Activated T-helper 1 cell treated with Interleukin-2 at 50 U/mL for 16 hours (primary cell): ENCODE measurements around the gene IGFL2.
"Not testable (repeated sequence)": the region's sequence is repeated elsewhere in the genome, so short reads cannot be mapped to it uniquely, and the experiment has no call there.

Experiments
- DNase-seq: peaks from one replicate; pipeline ENCODE4 v3.0.0-alpha.2; 2020; ENCODE audit warnings: low read depth

Gene IGFL2

DNA sequence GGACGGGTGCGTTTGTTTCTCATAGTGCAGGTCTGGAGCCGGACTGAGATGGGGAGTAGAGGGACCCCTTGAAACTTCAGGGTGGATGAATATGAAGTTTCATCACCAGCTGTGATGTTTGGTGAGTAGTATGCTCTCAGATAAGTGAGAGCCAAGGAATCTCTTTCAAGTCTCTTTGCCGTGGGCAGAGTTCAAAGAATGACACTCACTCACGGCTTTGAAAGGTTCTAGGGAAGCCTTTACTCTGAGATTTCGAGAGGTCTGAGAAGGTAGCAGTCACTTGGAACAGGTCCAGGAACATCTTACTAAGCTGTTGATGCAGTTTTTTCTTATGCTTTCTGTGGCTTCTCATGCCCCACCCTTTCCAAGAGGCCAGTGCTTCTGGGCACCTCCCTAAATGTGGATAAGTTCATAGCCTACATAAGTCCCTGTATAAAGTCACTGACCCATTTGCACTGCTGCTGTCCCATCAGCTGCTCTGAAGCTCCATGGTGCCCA, at the start of gene IGFL2:
IGFL2 (plus strand) TSS at position 448 of the 498 bp plus-strand sequence; CDS start at position 489, 41 bp downstream.
- no peak for DNase-seq

DNA sequence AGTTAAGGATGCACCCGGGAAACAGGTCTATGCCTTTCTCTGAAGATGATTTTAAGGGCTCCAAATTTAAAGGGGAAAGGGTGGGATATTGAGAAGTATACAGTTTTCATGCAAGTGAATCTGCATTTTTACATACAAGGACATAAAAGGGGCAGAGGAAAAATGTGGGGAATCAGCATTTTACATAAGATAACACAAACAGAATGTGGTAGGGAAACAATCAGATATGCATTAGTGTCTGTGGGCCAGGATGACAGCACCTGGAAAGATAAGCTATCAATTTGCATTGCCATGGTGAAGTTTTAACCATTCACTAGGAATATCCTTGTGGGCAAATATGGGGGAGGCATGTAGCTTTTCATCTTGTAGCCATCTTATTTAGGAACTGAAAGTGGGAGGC, 47.7 kb upstream of the IGFL2 start:
- no peak for DNase-seq

DNA sequence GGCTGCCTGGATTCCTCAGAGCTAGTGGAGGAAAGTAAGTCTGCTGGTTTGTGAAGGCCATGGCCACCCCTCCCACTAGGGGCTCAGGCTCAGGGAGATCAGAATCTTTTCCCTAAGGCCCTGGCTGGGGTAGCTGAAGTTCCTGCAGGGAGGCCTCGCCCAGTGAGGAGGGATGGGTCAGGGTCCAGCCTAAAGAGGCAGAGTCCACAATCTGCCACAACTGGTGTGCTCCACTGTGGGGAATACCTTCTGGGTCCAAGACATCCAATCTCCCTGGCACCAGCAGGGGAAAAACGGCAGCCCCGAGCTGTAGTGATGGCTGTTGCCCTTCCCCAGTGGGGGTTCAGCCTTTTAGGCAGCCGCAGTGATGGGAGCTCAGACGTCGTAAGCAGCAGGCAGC, 46.7 kb upstream of the IGFL2 start:
- DNase-seq = no peak

DNA sequence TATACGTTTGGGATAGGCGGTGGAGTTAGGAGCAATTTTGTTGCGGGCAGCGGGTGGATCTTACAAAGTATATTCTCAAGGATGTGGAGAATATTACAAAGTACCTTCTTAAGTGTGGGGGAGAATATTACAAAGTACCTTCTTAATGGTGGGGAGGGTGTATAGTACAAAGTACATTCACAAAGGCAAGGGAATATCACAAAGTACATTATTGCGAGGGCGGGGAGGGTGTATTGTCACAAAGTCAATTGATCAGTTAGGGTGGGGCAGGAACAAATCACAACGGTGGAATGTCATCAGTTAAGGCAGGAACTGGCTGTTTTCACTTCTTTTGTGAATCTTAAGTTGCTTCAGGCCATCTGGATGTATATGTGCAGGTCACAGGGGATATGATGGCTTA, 45.7 kb upstream of the IGFL2 start:
- DNase-seq = not testable (repeated sequence)

DNA sequence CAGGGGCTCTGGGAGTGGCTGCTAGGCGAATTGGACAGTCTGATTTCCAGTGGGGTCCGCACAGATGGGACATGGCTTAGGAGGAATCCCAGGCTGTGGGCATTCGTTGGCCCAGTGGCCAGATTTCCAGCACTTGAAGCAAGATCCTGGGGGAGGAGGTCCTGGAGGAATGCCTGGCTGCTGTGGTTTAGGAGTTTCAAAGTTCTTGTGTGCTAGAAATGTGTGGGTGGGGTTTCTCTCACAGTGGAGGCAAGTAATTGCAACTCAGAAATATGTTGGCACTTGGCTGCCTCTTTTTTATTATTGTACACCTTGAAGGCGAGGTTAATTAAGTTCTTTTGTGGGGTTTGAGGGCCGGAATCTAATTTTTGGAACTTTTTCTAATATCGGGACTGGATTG, 40.7 kb upstream of the IGFL2 start:
- DNase-seq = no peak

DNA sequence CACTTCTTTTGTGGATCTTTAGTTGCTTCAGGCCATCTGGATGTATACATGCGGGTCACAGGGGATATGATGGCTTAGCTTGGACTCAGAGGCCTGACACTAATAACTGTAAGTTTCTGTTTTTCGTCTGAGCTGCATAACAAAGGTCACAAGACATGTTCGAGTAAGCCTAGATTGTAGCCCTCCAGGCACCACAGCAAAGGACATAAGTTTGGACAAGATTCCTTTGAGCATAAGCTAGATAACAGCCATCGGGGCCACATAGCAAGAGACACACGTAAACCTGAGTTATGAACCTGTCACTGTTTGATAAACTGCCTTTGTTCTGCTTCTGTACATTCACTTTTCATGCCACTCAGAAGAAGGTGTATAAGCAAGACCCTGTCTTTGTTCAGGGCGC, 38.2 kb upstream of the IGFL2 start:
- DNase-seq = no peak

DNA sequence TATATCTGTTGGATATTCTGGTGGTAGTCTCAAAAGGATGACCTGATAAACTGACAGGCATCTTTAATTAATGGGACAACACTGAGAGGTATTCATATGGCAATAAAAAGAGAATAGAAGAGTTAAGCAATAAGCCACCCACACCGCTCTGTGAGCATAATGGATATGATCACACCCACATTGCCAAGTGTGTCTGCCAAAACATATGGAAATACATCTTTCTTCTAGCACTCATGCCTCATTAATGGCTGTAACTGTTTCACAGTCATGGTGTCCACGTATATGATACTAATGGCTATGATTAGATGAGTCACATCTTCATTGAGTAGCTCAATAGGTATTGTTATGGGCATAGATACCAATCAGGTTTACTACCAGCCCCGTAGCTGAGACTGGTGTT, 36.7 kb upstream of the IGFL2 start:
- no peak for DNase-seq

DNA sequence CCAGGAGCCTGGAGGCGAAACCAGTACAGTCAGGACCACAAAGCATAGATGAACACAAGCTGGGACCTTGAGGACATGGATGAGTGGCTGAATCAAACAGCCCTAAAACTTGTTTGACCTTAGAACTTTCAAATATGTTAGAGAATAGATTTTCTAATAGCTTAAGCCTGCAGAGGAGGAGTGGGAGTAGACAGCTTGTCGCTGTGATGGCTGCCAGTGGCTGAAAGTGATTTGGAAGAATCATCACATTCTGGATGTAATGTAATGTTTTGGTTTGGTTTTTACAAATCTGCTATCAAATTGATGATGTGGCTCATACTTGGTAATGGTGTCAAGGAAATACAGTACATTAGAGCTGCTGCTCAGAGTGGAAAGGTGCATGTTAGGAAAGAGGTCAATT, 35.5 kb upstream of the IGFL2 start:
- no peak for DNase-seq

DNA sequence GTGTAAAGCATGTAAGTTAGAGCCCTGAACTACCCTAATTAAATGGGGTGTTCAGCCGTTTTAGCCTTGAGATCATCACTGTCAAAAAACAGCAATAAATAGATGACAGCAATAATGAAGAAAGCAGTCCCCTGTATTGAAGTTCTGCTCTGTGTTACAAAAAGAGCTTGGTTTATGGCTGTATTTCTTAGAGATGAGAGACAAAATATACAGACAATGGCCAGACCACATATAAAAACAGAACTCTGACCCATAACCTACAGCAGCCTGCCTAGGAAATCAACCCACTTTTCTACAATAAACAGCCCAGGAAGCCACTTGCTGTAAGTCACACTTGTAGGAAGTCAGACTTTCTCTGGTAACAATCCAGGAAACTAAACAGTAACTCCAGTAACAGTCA, 34.3 kb upstream of the IGFL2 start:
- DNase-seq = no peak

DNA sequence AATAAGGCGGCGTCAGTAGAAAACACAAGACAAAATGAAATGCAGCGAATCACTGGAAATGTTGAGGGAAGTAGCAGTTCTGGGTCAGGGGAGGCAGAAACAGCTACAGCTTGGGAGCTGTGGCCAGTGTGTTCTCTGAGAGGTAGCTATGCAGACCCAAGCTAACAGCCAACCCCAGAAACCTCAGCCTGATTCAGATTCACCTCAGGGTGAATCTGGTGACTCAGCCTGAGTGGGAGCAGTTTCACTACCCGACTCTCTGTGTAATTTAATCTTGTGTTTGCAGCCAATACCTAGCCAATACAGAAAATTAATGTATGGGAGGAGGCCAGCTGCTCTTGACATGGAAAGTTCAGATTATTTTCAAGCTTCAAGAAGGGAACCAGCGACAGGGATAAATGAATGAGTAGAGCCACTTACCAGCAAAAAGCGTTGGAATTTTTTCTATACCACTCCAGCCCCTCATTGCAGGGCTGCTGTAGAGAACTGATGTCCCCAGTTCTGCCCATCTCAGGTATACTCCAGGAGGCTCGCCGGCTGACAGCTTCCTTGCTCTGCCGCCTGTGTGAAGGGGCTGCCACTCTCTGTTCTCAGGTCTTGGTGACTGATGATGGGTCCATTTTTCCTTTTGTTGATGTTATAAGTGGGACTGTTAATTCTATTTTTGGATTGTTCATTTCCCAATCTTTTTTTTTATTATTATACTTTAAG, 32.5 kb upstream of the IGFL2 start:
- DNase-seq = no peak

DNA sequence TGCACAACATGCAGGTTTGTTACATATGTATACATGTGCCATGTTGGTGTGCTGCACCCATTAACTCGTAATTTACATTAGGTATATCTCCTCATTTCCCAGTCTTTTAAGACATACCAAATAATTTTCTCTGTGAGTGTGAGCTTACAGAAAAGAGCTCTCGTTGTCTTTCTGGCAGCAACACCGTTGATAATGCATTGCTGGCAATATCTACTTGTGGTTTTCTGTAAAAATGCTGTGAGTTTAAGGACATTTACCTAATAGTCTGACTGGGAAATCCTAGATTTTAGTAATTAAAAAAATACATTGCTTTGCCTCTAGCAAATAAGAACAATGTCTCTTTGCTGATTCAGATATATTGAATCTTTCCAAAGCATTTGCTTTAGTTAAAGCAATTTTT, 31.9 kb upstream of the IGFL2 start:
- no peak for DNase-seq

DNA sequence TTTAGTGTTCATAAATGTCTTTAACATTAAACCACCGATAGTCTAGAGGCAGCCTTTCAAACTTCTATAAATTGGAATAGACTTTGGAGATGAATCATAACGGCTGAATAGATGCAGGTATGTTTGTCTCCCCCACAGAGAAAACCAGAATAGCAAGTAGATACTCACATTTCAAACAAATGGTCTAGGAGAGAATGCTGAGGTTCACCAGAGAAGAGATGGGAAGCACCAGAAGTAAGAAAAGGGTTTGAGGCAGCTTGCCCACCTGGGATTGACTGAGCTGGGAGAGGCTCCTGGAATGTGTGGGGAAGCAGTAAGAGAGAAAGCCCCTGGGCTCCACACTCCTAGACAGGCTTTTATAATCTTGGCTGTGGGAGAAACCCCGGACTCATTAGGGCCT, 29.9 kb upstream of the IGFL2 start:
- no peak for DNase-seq

DNA sequence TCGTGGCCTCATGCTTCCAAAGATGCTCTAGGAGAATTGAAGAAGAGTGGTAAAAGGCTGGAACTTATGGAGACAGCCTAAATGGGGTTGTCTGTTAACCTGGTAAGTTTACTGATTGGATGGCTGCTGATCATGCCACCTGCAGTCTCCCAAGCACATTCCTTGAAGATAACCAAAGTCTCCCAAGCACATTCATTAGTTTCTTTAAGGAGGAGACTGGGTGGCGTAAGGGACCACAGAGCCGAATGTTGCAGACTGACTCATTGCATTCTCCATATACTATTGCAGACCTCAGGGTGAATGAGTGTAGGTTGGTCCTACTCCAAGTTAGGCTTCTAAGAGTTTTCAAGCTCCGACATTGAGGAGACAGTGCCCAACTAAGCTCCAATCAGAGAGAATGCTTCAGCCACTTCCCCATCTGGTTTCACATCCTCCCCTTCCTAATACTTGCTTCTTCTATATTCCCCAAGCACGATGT, 23.4 kb upstream of the IGFL2 start, which contains the start of gene IGFL3:
IGFL3 (minus strand) TSS at position 51 of the 478 bp plus-strand sequence; CDS start at position 12, 39 bp downstream.
- no peak for DNase-seq

DNA sequence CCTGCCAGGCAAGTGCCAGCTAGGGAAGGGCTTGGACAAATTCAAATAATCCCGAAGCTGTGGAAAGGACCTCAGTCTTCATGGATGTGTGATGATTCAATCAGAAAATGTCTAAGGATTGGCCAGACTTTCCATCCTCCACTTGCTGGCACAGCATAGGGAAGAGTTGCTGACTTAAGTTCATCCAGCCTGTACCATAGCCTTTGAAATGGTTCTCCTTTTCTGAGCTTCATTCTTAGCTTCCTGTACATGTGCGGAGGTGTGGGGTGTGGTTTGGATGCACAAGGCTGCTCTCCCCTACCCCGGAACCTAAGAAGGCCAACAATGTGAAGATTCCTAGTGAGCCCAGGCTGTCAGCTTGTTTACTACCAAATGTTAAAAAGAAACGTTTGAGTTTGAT, 22.6 kb upstream of the IGFL2 start:
- DNase-seq = no peak

DNA sequence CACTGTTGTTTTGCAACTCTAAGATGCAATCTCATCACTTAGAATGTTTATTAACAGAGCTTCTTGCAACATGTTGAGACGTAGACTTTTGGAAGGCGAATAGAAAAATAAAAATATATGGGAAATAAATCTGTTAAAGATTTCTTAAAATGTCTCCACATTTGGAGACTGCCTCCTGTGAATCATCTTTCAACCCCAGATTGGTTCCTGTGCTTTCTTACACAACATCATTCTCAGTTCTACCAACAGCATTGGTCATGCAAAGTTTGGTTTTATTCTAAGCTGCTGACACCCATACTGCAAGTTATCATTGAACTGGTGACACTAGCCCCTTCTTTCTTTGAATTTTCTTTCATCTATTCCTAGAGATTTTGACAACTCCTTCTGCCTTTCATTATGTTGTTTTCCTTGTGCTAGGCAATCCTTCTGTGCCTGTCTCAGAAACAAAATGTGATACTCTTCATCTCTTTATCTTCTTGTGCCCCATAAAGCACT, 21.9 kb upstream of the IGFL2 start:
- no peak for DNase-seq

DNA sequence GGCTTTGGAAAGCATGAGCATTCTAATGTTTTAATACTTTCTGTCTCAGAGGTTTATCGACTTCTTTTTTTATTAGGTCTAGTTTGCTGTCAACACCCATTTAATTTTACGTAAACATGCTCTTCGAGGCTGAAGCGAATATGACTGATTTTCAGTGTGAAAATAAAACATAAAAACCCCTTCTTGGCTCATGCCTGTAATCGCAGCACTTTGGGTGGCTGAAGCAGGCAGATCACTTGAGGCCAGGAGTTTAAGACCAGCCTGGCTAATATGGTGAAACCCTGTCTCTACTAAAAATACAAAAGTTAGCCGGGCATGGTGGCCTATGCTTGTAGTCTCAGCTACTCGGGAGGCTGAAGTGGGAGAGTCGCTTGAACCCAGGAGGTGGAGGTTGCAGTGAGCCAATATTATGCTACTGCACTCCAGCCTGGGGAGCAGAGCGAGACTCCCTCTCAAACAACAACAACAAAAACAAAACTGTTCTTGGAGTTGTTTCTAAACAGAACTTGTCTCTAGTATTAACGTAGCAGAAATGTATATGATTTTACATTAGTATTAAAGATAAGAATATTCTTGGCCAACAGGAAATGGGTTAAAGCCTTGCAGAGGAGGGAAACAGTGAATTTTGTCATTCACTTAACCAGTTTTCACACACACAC, 16.4 kb upstream of the IGFL2 start:
- DNase-seq = no peak

DNA sequence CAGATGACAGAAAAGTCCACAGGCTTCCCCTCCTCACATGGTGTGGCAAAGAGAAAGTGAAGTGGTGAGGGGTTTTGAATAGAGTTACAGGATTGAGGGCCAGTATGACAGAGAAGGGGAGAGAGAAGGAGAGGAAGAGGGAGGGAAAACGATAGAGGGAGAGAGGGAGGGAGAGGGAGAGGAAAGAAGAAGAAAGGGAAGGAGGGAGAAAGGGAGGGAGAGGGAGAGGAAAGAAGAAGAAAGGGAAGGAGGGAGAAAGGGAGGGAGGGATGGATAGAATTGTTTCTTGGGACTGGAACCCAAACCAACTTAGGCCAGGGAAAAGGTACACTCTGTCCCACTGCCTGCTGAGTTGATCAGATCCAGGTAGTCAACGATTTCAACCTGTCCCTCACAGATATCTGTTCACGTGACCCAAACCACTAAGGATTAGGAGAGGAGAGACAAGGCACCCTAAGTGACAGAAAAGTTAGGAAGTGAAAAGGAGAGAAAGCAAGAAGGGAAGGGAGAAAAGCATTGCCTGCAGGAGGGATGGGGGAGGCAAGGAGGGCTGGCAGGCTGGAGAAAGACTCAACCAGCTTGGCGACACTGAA, 15.4 kb upstream of the IGFL2 start:
- DNase-seq = no peak

DNA sequence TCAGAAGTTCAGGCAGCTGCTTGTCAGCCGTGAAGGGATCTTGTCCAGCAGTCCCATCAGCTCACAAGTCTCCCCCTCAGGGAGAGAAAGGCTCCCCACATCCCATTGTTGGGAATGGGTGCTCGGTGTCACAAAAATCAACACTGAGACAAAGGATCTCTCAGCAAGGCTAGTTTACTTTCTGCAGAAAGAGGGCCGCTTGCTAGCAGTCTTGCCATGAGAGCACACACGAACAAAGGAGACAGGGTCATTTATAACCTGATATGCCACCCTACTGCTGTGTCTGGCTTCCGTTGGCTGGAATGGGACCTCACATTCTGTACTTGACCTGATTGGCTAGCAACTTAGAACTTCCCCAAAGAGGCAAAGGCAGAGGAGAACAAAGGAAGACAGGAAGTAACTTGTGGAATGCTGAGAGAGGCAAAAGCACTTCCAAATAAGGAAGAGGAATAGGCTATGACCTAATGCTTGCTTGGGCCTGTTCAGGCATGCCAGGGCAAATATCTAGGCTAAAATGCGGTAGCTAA, 14.9 kb upstream of the IGFL2 start:
- DNase-seq = no peak

DNA sequence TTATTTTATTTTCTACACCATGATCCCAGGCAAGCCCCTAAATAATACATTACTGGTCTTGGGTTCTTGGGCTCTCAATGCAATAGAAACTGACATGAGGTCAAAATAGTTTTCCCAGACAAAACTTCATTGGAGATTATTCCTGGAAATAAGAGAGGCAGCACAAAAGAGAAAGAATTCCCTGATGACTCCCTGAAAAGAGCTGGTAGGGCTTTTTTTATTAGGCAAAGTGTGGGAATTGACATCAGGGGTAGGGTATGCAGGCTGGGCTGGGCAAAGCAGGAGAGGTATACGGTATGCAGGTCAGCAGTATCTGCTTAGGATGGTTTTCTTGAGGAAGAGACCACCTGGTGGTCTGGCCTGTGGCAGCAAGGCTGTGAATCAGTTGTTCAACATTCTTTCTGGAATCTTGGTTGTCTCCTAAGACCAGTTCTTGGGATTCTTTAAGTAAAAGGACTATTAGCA, 14.2 kb upstream of the IGFL2 start:
- no peak for DNase-seq

DNA sequence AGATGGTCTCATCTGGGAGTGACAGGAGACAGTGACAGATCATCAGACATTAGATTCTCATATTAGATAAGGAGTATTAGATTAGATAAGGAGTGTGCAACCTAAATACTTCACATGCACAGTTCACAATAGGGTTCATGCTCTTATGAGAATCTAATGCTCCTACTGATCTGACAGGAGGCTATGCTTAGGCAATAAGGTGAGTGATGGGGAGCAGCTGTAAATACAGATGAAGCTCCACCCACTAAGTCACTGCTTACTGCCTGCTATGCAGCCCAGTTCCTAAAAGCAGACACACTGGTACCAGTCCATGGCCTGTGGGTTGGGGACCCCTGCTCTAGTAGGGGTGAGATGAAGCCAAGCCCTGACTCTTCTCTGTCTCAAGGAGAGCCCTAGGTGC, 13.5 kb upstream of the IGFL2 start:
- no peak for DNase-seq

DNA sequence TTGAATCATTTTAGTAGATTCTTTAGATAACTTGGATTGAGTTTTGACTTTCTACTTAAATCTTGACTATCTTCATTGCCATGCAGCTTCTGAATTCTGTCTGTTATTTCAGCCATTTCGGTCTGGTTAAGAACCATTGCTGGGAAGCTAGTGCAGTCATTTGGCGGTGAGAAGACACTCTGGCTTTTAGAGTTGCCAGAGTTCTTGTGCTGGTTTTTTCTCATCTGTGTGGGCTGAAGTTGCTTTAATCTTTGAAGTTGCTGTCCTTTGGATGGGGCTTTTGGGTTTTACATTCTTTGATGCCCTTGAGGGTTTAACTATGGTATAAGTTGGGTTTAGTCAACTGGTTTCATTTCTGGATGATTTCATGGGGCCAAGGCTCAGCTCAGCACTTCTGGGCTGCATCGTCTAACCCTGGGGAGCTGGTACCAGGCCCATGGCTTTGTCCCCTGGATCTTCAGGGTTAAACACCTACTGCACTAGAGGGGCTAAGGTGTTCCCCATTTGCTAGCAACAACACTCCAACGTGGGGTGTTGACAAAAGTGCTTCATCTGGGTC, 10.0 kb upstream of the IGFL2 start:
- no peak for DNase-seq

DNA sequence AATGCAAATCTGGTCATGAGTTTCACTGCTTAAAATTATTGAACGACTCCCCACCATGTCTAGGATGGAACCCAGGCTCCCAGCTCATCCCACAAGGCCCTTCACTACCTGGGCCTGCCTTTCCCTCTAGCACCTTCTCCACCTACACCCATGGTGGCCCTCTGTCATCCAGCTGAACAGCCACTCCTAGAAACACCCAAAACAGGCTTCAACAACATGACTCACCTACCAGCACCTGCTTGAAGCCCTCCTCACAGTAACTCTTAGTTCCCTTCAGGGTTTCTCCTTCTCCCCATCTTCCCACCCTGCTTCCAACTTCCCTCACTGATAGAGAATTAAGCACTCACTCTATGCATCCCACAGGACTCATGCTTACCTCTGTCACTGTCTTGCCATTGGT, 6.6 kb upstream of the IGFL2 start:
- no peak for DNase-seq
